Upper lobe of left lung (tissue), 6 donors: ENCODE data around the gene ZGLP1. TPM values are rescaled to one million over a fixed set of nuclear protein-coding genes. Genes with fewer than 3 reads are reported as not detected.

Experiments used
- ATAC-seq, 2 donors: fragments of 200-7000 bp; cut with Tn5 transposase; one replicate each; pipeline ENCODE4 v1.9.1; 2022; ENCODE audit warnings: mild to moderate bottlenecking in 2 of 2, moderate library complexity in 2 of 2; ENCODE audit not compliant: low FRiP score in 2 of 2
- DNase-seq, 2 donors: peaks; one replicate each; pipeline ENCODE4 v3.0.0-alpha.2; 2019 to 2020
- H3K27ac ChIP-seq, 4 donors: fragments of 200-600 bp; sonication (generic); one replicate each; pipeline ENCODE4 v1.5.1; 2016 to 2019
- H3K27me3 ChIP-seq, 4 donors: fragments of 200-600 bp; sonication (generic); one replicate each; pipeline ENCODE4 v1.5.1; 2017 to 2019
- H3K36me3 ChIP-seq, 4 donors: fragments of 200-600 bp; sonication (generic); one replicate each; pipeline ENCODE4 v1.5.1; 2016 to 2019
- H3K4me1 ChIP-seq, 4 donors: fragments of 200-600 bp; sonication (generic); one replicate each; pipeline ENCODE4 v1.5.1; 2018 to 2019
- H3K4me3 ChIP-seq, 4 donors: fragments of 200-600 bp; sonication (generic); one replicate each; pipeline ENCODE4 v1.5.1; 2017 to 2019; ENCODE audit warnings: mild to moderate bottlenecking in 2 of 4, moderate library complexity in 1 of 4
- H3K9me3 ChIP-seq, 4 donors: fragments of 200-600 bp; sonication (generic); one replicate each; pipeline ENCODE4 v1.5.1; 2018 to 2019
- EP300 ChIP-seq, 4 donors: sonication (generic); formaldehyde crosslinking; IDR thresholded peaks; one replicate each; pipeline ENCODE4 v1.5.1; 2017; ENCODE audit warnings: antibody characterized with exemption in 4 of 4, control low read depth in 2 of 4
- POLR2A ChIP-seq, 4 donors: fragments of 450-650 bp; IDR thresholded peaks; one replicate each; pipeline ENCODE4 v1.5.1; 2016 to 2017; ENCODE audit warnings: antibody characterized with exemption in 4 of 4, mild to moderate bottlenecking in 2 of 4
- POLR2AphosphoS5 ChIP-seq, 2 donors: sonication (generic); formaldehyde crosslinking; IDR thresholded peaks; one replicate each; pipeline ENCODE4 v1.5.1; 2017; ENCODE audit warnings: antibody characterized with exemption in 2 of 2
- WGBS, 2 donors: methylation state at CpG; one replicate each; pipeline ENCODE4 v1.1.5; 2017 to 2018; 5-methylcytosine and 5-hydroxymethylcytosine counted together
- total RNA-seq, 6 donors: library from RNA; depleted of rRNA in 4 of 6; stranded (reverse); fragments of >200 nt in 4 of 6; gene quantifications; one replicate each; pipeline versions ENCODE4 v1.1.0 to v1.2.1, GENCODE V29; 2016 to 2021
- TF ChIP-seq, protein P1 (sequence below), 6 experiments: fragments of 450-650 bp in 4 of 6; fragments of 200-600 bp in 2 of 6; sonication (generic) in 2 of 6; IDR thresholded peaks; one replicate each; pipeline ENCODE4 v1.5.1; 2016 to 2019; ENCODE audit warnings: antibody characterized with exemption in 6 of 6
- donor health status: DM: no; HTN: no; CAD: no; lungs with moderate emphysema.
- donor health status: DM: no; HTN: yes; CAD: no; lungs with severe emphysema.

The ZGLP1 gene
- total RNA-seq, 6 donors from 2014 or later, result 1.8 to 21.6 (median 5.4) TPM

DNA sequence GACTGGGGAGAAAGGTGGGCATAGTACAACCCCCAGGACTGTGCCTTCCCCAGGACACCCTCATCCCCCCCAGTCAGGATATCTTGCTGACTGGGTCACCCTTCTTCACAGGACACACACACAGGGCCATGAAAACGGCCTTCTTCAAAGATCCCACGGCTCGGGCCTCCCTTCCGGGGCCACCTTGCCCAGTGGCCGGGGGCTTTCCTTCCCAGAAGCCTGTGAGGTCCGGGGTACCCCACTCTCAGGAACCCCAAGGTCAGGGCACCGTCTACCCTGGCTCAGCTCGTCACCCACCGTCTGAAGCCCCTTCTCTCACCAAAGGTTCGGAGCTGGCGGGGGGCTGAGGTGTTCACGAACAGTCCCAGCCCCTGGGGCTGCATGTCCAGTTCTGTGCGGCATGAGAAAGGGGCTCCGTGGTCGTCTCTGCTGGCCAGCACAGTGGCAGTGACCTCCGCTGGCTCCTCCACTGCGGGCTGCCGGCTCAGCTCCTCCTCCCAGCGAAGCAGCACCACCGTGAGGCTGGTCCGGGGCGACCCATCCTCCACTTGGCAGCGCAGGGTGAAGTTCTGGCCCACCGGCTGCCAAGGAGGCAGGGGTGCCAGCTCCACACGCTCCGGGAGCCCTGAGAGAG, 25.9 kb upstream of the ZGLP1 start:
- H3K27ac ChIP-seq, result peak overlapping the region in 3 of 4 donors; percentile 68 to 88 (median 86)
- peak in 1 of 2 donors; percentile 73 for DNase-seq

DNA sequence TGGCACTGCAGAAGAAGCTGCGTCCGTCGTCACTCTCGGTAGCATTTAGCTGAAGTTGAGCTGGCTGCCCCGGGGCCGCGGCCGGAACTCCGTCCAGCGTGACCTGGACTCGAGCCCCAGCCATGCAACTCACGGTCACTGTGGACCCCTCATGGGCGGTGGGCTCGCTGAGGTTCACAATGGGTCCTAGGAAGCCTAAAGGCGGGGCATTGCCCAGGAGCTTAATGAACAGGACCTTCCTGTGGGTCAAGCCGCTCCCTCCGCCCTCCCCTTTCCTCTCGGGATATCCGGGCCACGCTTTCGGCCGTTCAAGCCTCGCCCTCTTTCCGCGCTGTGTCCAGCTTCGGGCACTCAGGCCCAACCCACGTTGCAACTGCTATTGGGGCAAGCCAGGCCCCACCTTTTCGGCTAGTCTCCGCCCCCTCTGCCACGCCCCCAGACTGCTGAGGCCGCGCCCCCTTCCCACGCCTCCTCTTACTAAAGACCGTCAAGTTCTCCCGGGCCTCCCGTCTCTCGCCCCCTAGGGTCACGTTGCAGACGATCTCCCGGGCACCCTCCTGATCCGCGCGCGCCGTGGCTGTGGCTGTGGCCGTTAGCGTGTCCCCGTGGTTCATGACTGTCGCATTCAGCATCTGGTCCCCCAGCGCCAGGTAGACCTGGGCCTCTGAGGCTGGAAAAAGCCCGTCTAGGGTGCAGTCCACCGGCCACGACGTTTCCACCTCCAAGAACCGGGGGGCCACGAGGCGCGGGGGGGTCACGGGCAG, 25.2 kb upstream of the ZGLP1 start:
- no peaks in the 10 kb centered on the region for H3K9me3 ChIP-seq
- H3K27me3 ChIP-seq, result no peaks in the 10 kb centered on the region
- H3K4me3 ChIP-seq, result peak overlapping the region; percentile 56 to 84 (median 63)
- peak in 2 of 4 donors; percentile 45 to 68 for TF ChIP-seq POLR2A (IDR thresholded peaks at IDR 0.05)
- peak; percentile 71 to 83 for TF ChIP-seq POLR2AphosphoS5 (IDR thresholded peaks at IDR 0.05)
- no peak for TF ChIP-seq EP300 (IDR thresholded peaks at IDR 0.05)
- TF ChIP-seq, protein P1, sequence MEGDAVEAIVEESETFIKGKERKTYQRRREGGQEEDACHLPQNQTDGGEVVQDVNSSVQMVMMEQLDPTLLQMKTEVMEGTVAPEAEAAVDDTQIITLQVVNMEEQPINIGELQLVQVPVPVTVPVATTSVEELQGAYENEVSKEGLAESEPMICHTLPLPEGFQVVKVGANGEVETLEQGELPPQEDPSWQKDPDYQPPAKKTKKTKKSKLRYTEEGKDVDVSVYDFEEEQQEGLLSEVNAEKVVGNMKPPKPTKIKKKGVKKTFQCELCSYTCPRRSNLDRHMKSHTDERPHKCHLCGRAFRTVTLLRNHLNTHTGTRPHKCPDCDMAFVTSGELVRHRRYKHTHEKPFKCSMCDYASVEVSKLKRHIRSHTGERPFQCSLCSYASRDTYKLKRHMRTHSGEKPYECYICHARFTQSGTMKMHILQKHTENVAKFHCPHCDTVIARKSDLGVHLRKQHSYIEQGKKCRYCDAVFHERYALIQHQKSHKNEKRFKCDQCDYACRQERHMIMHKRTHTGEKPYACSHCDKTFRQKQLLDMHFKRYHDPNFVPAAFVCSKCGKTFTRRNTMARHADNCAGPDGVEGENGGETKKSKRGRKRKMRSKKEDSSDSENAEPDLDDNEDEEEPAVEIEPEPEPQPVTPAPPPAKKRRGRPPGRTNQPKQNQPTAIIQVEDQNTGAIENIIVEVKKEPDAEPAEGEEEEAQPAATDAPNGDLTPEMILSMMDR (IDR thresholded peaks at IDR 0.05), result peak in 2 of 6 experiments; percentile 12 to 27
- peak overlapping the region; percentile 68 to 90 (median 87) for H3K27ac ChIP-seq
- ATAC-seq (peak; percentile 91 to 93), DNase-seq (peak; percentile 97 to 98)
- peaks cover 21 to 48% (median 26%) of the 10 kb centered on the region in 4 donors for H3K4me1 ChIP-seq
- WGBS, 2 donors, result 17 to 45% methylated on average over 29 to 49 of the region's 59 CpGs
- H3K36me3 ChIP-seq, result peaks cover 0 to 9% (median 6%) of the 10 kb centered on the region in 4 donors

More for the DNA sequence above, 25.9 kb upstream of the ZGLP1 start:
- no peaks in the 10 kb centered on the region for H3K27me3 ChIP-seq
- no peak for ATAC-seq
- WGBS, 2 donors, result 59 to 64% methylated on average over 2 to 20 of the region's 26 CpGs
- TF ChIP-seq, protein P1 (IDR thresholded peaks at IDR 0.05), result no peak
- TF ChIP-seq POLR2AphosphoS5 (IDR thresholded peaks at IDR 0.05), result no peak
- TF ChIP-seq POLR2A (IDR thresholded peaks at IDR 0.05), result no peak
- no peak for TF ChIP-seq EP300 (IDR thresholded peaks at IDR 0.05)
- H3K4me3 ChIP-seq, result peak overlapping the region in 2 of 4 donors; percentile 65 to 84
- H3K4me1 ChIP-seq, result peaks cover 21 to 49% (median 26%) of the 10 kb centered on the region in 4 donors
- peaks cover 0 to 2% (median under 1%) of the 10 kb centered on the region in 4 donors for H3K36me3 ChIP-seq
- H3K9me3 ChIP-seq, result no peaks in the 10 kb centered on the region

DNA sequence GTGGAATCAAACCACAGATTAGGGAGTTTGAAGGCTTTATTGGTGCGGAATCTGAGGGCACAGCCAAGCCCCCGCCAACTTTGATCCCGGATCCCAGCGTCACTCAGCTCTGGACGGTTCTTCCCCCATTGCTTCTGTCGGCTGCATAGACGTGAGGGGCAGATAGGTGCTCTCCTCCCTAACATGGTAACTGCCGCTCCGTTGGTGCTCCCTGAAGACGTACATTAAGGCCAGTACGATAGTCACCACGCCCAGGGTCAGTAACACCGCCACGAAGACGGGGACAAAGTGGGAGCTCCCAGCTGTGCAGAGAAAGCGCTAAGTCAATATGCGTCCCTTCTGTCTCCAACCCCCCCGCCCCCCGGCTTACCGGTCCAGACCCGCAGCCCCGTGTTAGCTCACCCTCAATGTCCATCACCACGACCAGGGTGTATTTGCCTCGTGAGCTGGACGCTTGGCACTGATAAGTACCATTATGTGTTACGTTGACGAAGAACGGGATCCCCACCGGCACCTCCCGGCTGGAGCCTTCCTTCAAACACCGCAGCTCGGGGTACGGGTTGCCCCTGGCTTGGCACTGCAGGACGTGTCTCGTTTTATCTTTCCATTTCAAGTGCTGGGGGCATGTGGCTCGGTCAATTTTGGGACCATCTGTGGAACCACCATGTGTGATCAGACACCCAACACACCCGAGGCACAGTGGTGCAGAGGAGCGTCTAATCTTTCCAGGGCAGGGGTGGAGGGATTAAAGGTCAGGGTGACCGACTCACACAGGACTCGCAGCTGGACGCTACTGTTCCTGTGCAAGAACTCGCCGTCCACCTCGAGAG, 24.4 kb upstream of the ZGLP1 start:
- Histone ChIP-seq H3K4me1 (peaks cover 21 to 43% (median 25%) of the 10 kb centered on the region in 4 donors), H3K36me3 (peaks cover 3 to 17% (median 13%) of the 10 kb centered on the region in 4 donors), H3K27ac (peak overlapping the region; percentile 86 to 90 (median 88)), H3K4me3 (peak overlapping the region; percentile 56 to 84 (median 63)), H3K27me3 (no peaks in the 10 kb centered on the region), H3K9me3 (no peaks in the 10 kb centered on the region)
- TF ChIP-seq POLR2AphosphoS5 (IDR thresholded peaks at IDR 0.05) (peak in 1 of 2 donors; percentile 6), EP300 (IDR thresholded peaks at IDR 0.05) (no peak), POLR2A (IDR thresholded peaks at IDR 0.05) (no peak)
- TF ChIP-seq, protein P1 (IDR thresholded peaks at IDR 0.05), result no peak
- WGBS, 2 donors, result 20 to 27% methylated on average over 1 to 38 of the region's 44 CpGs
- DNase-seq, result no peak
- ATAC-seq, result no peak

DNA sequence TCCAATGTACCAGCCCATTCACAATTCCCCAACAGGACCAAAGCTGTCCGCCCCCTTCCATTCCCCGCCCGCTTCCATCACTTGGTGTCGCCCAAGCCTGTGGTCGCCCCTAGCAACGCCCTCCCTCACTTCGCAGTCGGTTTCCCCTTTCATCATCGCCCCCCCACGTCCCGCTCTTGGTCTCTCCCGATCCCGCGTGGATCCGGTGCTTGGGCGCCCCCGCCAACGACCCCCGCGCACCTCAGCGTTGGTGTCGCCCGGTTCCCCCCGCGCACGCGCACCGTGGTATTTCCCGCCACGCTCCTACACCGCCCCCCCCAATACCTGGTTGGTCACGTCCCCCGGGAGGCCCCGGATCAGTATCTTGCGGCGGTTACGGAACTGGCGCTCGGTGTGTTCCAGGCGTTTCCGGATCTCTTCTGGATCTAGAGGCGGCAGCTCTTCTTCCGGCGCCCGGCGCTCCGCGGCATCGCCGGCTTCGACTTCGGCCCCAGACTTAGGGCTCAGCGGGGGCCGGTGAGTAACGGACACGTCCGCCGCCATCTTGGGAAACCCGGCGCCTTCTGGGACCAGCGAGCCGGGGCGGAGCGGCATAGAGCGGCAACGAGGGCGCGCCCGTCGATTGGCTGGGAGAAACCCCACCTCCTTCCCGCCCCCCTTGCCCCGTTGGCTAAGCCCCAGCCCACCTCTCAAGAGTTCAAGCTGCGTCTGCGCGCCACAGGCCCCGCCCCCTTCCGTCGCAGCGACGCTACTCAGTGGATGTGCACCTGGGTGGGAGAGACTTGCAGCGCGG, 23.5 kb upstream of the ZGLP1 start, which contains the start of gene RAVER1:
TSS of gene RAVER1 (minus strand) at position 565 of the 793 bp plus-strand sequence. CDS start at position 543, 22 bp downstream.
- peak; percentile 96 to 97 for ATAC-seq
- peak within 1 kb of the TSS; percentile 86 to 90 (median 88) for H3K27ac ChIP-seq

More for the DNA sequence above, 23.5 kb upstream of the ZGLP1 start, which contains the start of gene RAVER1:
- WGBS, 2 donors, result 0 to 1% methylated on average over 11 to 26 of the region's 82 CpGs
- DNase-seq, result peak; percentile 97 to 98
- Histone ChIP-seq H3K4me3 (peak within 1 kb of the TSS; percentile 56 to 84 (median 63)), H3K27me3 (no peaks in the 10 kb centered on the region), H3K4me1 (peaks cover 21 to 43% (median 25%) of the 10 kb centered on the region in 4 donors), H3K9me3 (no peaks in the 10 kb centered on the region), H3K36me3 (peaks cover 11 to 25% (median 21%) of the 10 kb centered on the region in 4 donors)
- peak; percentile 59 to 84 for TF ChIP-seq POLR2AphosphoS5 (IDR thresholded peaks at IDR 0.05)
- TF ChIP-seq, protein P1 (IDR thresholded peaks at IDR 0.05), result peak in 2 of 6 experiments; percentile 4 to 5
- no peak for TF ChIP-seq EP300 (IDR thresholded peaks at IDR 0.05)
- TF ChIP-seq POLR2A (IDR thresholded peaks at IDR 0.05), result peak in 3 of 4 donors; percentile 35 to 82 (median 72)
